HFF-Myc (cell line): ENCODE results near the gene LIMCH1.

ENCODE experiments used
- DNase-seq: peaks from one replicate; pipeline ENCODE4 v3.0.0-alpha.2; 2011; ENCODE audit warnings: low read depth; ENCODE audit errors: extremely low read depth
- H3K4me3 ChIP-seq: replicated peaks from 2 replicates; pipeline ENCODE4 v1.5.1; 2011; ENCODE audit warnings: low read depth, mild to moderate bottlenecking, control low read depth, low read length
- TF ChIP-seq, protein P1 (sequence below): IDR thresholded peaks from 2 replicates; pipeline ENCODE4 v1.5.1; 2012; ENCODE audit warnings: mild to moderate bottlenecking, low read depth, low read length, control low read depth; ENCODE audit errors: missing control alignments

LIMCH1 gene

DNA sequence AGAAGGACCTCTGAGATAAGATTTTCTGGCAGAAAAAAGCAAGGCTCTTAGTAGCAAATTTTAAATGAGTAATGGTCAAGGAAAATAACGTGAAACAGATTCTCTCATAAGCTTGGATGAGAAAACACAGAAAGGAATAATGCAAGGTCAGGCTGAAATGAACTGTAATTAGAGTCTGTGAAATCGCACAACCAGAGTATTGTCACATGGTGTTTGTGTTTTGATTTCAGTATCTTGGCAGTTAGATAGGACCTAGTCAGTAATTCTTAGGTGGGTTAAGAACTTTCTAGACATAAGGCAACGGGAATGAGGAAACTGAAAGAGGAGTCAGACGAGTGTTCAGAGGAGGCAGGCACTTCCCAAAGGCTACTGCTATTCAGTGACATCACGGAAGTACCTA is 34.6 kb downstream of the LIMCH1 start:
- DNase-seq: no peak
- H3K4me3 ChIP-seq: no peak overlapping the region
- TF ChIP-seq, protein P1, sequence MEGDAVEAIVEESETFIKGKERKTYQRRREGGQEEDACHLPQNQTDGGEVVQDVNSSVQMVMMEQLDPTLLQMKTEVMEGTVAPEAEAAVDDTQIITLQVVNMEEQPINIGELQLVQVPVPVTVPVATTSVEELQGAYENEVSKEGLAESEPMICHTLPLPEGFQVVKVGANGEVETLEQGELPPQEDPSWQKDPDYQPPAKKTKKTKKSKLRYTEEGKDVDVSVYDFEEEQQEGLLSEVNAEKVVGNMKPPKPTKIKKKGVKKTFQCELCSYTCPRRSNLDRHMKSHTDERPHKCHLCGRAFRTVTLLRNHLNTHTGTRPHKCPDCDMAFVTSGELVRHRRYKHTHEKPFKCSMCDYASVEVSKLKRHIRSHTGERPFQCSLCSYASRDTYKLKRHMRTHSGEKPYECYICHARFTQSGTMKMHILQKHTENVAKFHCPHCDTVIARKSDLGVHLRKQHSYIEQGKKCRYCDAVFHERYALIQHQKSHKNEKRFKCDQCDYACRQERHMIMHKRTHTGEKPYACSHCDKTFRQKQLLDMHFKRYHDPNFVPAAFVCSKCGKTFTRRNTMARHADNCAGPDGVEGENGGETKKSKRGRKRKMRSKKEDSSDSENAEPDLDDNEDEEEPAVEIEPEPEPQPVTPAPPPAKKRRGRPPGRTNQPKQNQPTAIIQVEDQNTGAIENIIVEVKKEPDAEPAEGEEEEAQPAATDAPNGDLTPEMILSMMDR: no peak

DNA sequence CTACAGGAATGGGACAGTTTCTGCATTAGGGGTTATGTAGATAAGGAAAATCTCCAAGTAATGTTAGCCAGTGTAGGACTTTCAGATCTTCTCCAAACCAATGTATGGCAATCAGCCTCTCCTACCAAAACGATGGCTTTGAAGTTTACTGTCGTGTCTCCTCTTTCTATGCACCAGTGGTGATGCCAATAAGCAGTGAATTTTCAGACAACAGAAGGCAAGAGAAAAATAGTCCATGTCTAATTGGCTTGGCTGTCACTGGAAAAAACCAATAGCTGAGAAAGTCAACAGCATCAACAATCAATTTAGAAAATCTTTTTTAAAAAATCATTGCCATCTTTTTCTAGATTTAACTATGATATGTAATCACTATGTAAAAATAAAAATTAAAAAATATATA is 35.0 kb downstream of the LIMCH1 start:
- H3K4me3 ChIP-seq: no peak overlapping the region
- no peak for DNase-seq
- TF ChIP-seq, protein P1: no peak

DNA sequence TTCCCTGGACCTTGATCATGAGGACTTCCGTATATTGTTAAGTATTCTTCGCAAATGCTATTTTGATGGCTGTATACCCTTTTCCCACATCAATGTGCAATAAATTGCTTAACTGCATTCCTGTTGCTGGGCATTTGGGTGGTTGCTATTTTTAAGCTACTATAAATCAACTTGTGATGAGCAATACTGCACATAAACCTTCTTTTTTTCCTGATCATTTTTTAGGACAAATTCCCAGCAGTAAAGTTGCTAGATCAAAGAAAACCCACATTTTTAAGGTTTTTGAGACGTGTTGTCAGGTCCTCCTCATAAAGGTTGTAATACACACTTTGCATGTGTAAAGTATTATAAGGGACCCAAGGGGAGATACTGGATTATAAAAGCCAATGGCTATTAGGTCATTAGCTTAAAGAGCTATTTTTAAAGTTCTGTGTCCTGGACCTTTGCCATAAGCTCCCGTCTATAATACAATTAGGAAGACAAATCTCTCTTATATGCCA is 35.6 kb downstream of the LIMCH1 start:
- H3K4me3 ChIP-seq: no peak overlapping the region
- TF ChIP-seq, protein P1: no peak
- DNase-seq: no peak

DNA sequence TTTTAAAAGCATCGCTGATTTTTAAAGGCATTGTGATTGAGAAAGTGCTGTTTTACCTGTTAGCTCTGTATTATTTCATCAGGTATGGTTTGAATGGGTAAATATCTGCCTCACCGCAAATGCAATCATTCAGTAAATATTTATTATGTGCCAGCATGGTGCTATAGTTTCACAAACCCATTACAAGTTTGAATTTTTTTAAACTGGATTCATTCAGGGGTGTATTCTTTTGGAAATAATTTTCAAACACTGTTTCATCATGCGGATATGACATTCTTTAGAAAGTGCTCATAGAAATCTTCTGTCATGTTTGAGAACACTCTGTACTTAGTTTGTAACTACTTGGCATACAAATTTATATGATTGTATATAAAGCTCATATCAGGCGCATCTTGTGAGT is 37.2 kb downstream of the LIMCH1 start:
- no peak overlapping the region for H3K4me3 ChIP-seq
- no peak for DNase-seq
- TF ChIP-seq, protein P1: no peak

DNA sequence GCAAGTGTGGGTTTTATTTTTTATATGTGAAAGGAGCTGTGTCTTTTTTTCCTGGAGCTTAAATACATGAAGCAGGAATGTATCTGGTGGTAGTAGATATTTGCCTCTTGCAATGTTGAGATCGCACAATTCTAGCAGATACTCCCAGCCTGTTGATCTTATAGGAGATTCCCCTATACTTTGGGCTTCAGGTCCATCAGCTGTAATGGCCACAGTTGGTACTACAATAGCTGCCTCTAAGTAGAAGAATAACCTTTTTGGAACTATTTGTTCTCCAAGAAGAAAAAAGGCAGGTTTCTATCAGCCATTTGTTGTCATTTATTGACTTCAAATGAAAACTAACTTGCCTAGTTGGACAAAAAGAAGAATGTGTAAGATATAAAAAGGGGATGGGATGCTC is 37.7 kb downstream of the LIMCH1 start:
- no peak overlapping the region for H3K4me3 ChIP-seq
- no peak for DNase-seq
- TF ChIP-seq, protein P1: no peak

DNA sequence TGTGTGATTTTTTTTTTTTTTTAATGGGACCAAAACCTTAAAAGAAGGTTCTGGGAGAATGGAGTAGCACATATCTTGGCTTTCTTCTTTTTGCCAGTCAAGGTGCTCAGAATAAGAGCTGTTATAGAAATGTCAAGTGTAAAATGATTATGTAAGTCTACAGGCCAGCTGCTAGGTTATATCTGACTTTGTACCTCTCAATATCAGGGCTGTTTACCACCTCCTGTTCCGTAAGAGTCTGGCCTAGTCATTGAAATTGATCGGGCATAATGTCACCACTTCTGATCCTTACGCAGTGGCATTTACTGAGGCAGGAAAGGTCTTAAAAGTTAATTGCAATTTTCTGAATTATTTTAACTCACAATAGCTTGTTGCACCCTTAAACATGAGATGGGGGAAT is 41.1 kb downstream of the LIMCH1 start:
- H3K4me3 ChIP-seq: no peak overlapping the region
- TF ChIP-seq, protein P1: no peak
- no peak for DNase-seq

DNA sequence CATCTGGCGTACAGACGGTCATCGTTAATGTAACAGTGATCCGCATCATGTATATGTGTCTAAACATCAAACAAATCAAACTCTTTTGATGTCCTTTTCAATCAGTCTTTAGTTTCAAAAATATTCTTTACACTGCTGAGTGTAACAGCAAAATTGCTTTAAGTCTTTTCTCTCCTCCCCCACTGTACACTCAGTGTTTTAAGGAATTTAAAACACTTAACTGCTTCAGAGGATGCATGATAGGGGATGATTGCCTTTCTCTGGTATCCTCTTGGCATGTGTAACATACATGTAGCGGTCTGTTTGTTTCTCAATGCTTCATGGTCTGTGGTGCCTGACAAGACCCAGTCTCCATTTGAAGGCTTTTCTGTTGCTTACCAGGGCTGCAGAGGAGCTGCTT is 41.6 kb downstream of the LIMCH1 start:
- TF ChIP-seq, protein P1: no peak
- H3K4me3 ChIP-seq: no peak overlapping the region
- no peak for DNase-seq
